ENCODE results near the gene GADD45GIP1.

GADD45GIP1 gene

DNA sequence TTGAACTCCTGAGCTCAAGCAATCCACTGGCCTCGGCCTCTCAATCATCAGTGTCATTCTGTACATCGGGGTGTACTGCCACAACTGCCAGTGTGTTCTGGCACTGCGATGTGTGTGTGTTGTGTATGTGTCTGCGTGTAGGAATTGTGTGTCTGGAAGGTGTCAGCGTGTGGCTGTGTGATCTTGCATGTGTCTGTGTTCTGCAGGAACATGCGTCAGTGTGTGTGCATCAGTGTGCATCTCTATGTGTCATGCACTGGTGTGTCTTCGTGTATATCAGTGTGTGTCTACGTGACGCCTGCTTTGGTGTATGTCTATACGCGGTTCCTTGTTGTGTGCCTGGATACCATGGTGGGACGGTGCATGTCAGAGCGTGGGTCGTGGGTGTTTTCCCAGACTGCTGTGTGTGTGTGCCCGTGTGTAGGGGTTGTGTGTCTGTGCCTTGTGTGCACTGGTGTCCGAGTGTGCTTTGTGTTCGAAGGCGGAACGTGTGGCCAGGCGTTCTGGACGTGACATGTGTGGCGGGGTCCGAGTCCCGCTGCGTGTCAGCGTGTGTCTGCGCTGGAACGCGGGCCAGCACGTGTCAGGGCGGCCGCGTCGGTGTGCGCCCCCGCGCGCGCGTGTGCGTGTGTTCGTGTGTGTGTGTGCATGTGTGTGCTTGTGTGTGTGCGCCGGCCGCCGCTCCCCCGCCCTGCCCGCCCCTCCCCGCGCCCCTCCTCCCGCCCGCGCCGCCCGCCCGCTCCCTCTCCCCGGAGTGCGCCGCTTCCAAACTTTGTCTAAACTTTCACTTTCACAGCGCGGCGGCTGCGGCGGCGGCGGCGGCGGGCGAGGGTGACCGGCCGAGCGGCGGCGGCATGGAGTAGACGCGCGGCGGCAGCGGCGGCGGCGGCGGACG is 37.9 kb upstream of the GADD45GIP1 start, which contains the start of gene NFIX:
Gene NFIX (plus strand): TSS at position 775 of the 895 bp plus-strand sequence. CDS start 363 bp downstream, outside the sequence.
- TF ChIP-seq, protein P1, sequence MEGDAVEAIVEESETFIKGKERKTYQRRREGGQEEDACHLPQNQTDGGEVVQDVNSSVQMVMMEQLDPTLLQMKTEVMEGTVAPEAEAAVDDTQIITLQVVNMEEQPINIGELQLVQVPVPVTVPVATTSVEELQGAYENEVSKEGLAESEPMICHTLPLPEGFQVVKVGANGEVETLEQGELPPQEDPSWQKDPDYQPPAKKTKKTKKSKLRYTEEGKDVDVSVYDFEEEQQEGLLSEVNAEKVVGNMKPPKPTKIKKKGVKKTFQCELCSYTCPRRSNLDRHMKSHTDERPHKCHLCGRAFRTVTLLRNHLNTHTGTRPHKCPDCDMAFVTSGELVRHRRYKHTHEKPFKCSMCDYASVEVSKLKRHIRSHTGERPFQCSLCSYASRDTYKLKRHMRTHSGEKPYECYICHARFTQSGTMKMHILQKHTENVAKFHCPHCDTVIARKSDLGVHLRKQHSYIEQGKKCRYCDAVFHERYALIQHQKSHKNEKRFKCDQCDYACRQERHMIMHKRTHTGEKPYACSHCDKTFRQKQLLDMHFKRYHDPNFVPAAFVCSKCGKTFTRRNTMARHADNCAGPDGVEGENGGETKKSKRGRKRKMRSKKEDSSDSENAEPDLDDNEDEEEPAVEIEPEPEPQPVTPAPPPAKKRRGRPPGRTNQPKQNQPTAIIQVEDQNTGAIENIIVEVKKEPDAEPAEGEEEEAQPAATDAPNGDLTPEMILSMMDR (IDR thresholded peaks at IDR 0.05; ENCODE audit: borderline replicate concordance, insufficient read depth, low read depth, low read length) = no peak
- peak within 1 kb of the TSS; percentile 36 for H3K4me3 ChIP-seq (ENCODE audit: low read depth, low read length)

DNA sequence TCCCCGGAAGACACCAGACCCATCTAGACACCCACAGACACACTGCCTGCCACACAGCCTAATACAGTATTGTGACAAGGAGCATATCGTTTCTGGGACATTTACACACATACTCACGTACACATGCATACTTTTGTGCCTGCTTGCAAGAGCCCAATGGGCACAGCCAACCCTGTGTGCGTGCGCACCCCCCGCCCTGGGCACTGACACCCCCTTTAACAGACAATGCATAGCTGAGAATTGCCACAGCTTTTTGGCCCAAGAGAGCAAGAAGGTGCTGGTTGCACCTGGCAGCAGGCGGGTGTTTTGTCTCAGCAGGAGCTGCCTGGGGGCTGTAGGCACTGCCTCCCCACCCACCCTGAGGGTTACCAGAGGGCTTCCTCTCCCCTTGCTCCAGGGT is 36.5 kb upstream of the GADD45GIP1 start:
- H3K4me3 ChIP-seq (ENCODE audit: low read depth, low read length) = no peak overlapping the region
- TF ChIP-seq, protein P1 (IDR thresholded peaks at IDR 0.05; ENCODE audit: borderline replicate concordance, insufficient read depth, low read depth, low read length) = no peak

DNA sequence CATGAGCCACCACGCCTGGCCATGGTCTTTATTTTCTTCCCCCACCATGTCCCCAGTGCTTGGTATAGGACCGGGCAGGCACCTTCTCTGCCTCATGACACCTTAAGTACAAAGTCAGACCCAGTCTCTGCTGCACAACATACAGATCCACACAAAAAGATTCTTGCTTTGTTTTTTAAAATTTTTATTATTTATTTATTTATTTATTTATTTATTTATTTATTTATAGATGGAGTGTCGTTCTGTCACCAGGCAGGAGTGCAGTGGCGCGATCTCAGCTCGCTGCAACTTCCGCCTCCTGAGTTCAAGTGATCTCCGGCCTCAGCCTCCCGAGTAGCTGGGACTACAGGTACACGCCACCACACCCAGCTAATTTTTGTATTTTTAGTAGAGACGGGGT is 35.7 kb upstream of the GADD45GIP1 start:
- no peak overlapping the region for H3K4me3 ChIP-seq (ENCODE audit: low read depth, low read length)
- TF ChIP-seq, protein P1 (IDR thresholded peaks at IDR 0.05; ENCODE audit: borderline replicate concordance, insufficient read depth, low read depth, low read length) = no peak

DNA sequence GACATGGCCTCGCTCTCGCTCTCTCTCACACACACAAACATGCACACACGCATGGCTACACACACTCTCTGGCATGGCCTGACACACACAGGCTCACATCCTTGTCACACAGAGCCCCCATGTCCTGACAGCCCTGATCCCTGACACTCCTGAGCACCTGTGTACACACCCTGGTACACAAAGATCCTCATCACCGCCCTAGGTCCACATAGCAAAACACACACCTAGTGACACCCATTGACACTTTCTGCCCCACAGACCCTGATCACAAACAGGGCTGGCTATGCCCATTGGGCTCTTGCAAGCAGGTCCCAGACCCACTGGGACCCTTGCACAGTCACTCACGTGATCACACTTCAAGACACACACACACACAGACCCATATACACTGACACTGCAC is 34.3 kb upstream of the GADD45GIP1 start:
- TF ChIP-seq, protein P1 (IDR thresholded peaks at IDR 0.05; ENCODE audit: borderline replicate concordance, insufficient read depth, low read depth, low read length) = no peak
- no peak overlapping the region for H3K4me3 ChIP-seq (ENCODE audit: low read depth, low read length)

DNA sequence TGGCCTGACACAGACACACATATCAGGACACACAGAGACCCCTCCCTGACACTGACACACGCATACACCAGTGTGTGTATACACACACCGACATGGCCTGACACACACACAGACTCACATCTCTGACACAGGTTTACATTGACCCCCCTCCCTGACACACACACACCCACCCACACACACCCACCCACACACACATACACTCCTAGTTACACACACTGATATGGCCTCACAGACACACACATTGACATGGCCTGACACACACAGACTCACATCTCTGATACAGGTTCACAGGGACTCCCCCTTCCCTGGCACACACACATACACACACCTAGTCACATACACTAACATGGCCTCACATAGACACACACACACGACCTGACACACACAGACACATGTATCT is 33.8 kb upstream of the GADD45GIP1 start:
- TF ChIP-seq, protein P1 (IDR thresholded peaks at IDR 0.05; ENCODE audit: borderline replicate concordance, insufficient read depth, low read depth, low read length) = no peak
- H3K4me3 ChIP-seq (ENCODE audit: low read depth, low read length) = no peak overlapping the region

DNA sequence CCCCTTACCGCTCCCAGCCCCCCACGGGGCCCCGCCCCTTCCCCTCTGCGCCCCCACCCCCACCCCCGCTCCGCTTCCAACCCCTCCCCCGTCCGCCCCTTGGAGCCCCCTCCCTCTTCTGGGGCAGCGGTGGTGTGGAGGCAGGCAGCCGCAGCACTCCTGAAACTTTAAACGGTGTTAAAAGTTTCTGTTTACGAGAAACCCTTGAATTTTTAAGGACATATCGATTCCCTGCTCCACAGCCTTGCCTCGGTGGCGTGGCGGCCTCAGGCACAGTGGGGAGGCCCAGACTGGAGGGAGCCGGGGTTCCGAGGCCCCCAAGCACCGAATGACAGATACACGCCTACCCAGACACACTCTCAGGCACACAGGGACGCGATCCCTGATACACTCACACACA is 33.4 kb upstream of the GADD45GIP1 start:
- TF ChIP-seq, protein P1 (IDR thresholded peaks at IDR 0.05; ENCODE audit: borderline replicate concordance, insufficient read depth, low read depth, low read length) = no peak
- no peak overlapping the region for H3K4me3 ChIP-seq (ENCODE audit: low read depth, low read length)

DNA sequence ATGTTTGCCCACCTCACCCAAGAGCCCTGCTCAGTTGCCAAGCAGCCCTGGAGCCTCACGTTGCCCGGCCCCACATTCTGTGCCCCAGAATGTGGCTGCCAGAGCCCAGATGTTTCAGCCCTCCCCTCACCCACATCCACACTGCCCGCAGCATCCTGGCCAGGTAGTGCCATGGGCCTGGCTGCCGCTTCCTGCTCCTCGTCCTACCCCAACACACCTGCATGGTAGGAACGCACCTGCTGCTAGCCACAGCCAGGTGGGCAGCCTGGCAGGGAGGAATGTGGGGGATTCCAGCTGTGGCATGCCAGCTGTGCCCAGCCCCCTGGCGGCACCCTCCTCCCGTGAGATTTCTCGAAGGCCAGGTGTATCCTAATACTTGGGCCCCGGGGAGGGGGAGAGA is 30.8 kb upstream of the GADD45GIP1 start:
- TF ChIP-seq, protein P1 (IDR thresholded peaks at IDR 0.05; ENCODE audit: borderline replicate concordance, insufficient read depth, low read depth, low read length) = no peak
- no peak overlapping the region for H3K4me3 ChIP-seq (ENCODE audit: low read depth, low read length)

All from GM12875 (cell line).